Neural crest cell (in vitro differentiated cells): Measurements from ENCODE around the gene VPS52. TPM values are rescaled to one million over a fixed set of nuclear protein-coding genes. Genes with fewer than 3 reads are reported as not detected.

Experiments used
- DNase-seq: peaks from one replicate; pipeline ENCODE4 v3.0.0; 2021; ENCODE audit warnings: low read depth, mixed read lengths, low spot score
- H3K27ac Mint-ChIP-seq: one replicate; pipeline ENCODE4 v1.8.0; 2021; ENCODE audit warnings: mild to moderate bottlenecking, mixed read lengths; ENCODE audit not compliant: unreplicated experiment
- H3K27me3 Mint-ChIP-seq: 2 replicates; pipeline ENCODE4 v1.8.0; 2021; ENCODE audit warnings: low read depth, mild to moderate bottlenecking, mixed read lengths
- H3K36me3 Mint-ChIP-seq: 2 replicates; pipeline ENCODE4 v1.8.0; 2021; ENCODE audit warnings: low read depth, mild to moderate bottlenecking, mixed read lengths
- H3K4me1 Mint-ChIP-seq: 2 replicates; pipeline ENCODE4 v1.8.0; 2021; ENCODE audit warnings: mixed read lengths
- H3K4me3 Mint-ChIP-seq: one replicate; pipeline ENCODE4 v1.8.0; 2021; ENCODE audit warnings: mild to moderate bottlenecking, mixed read lengths
- H3K9me3 Mint-ChIP-seq: 2 replicates; pipeline ENCODE4 v1.8.0; 2021; ENCODE audit warnings: mixed read lengths
- CTCF ChIP-seq: fragments of 200-600 bp; sonication (generic); conservative IDR thresholded peaks from 2 replicates; pipeline ENCODE4 v1.5.0; 2021; ENCODE audit warnings: antibody characterized with exemption, mild to moderate bottlenecking
- total RNA-seq: library from RNA; stranded (reverse); gene quantifications from 2 replicates; pipeline ENCODE4 v1.2.1, GENCODE V29; 2021

The VPS52 gene
- total RNA-seq, 1 donor from 2014 or later = 53.2 TPM

GRCh38 chr6:33294086-33294823, 22.6 kb upstream of the VPS52 start:
- H3K4me1 Mint-ChIP-seq = peaks cover 37% of the 10 kb centered on the region
- peak overlapping the region; percentile 36 for H3K4me3 Mint-ChIP-seq
- no peak for TF ChIP-seq CTCF
- no peak overlapping the region for H3K27ac Mint-ChIP-seq
- no peaks in the 10 kb centered on the region for H3K36me3 Mint-ChIP-seq
- no peak for DNase-seq
- H3K9me3 Mint-ChIP-seq = no peaks in the 10 kb centered on the region
- no peaks in the 10 kb centered on the region for H3K27me3 Mint-ChIP-seq

DNA sequence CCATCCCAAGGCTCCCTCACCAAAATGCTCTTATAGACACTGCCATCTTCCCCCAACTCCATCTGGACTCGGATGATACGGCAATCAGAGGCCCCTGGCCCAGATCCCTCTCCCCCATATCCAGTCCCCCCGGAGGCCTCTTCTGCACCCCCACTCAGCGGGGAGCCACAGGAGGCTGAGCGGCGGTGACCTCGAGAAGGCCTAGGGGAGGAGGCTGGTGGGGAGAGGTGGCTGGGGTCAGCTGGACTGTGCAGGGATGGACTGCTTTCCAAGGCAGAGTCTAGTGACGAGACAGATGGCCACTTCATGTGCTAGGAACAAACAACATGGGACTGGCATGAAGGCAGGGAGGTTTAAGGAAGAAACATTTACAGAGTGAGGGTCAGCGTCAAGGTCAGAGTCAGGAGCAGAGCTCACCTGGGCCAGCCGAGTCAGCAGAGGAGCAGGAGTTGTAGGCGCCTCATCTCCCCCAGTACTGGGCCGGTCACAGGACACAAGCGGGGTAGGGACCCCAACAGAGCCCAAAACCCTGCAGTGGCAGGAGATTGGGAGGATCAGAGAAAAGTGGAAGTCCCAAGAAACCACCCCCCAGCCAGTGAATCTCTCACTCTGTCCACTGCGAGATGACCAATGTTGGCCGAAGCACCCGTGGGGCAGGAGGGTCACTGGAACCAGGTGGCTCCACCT, 21.5 kb upstream of the VPS52 start:
- no peak for TF ChIP-seq CTCF
- Mint-ChIP-seq H3K27me3 (no peaks in the 10 kb centered on the region), H3K36me3 (no peaks in the 10 kb centered on the region), H3K4me1 (peaks cover 42% of the 10 kb centered on the region), H3K27ac (no peak overlapping the region), H3K4me3 (peak overlapping the region; percentile 52), H3K9me3 (no peaks in the 10 kb centered on the region)
- DNase-seq = no peak

- peaks cover 31% of the 10 kb centered on the region for H3K4me1 Mint-ChIP-seq
- no peak overlapping the region for H3K27ac Mint-ChIP-seq
- DNase-seq = no peak
- H3K36me3 Mint-ChIP-seq = peaks cover 2% of the 10 kb centered on the region
- H3K9me3 Mint-ChIP-seq = no peaks in the 10 kb centered on the region
- no peak for TF ChIP-seq CTCF
- no peaks in the 10 kb centered on the region for H3K27me3 Mint-ChIP-seq
- peak overlapping the region; percentile 96 for H3K4me3 Mint-ChIP-seq
Observed at GRCh38 chr6:33290459-33290858, 18.8 kb upstream of the VPS52 start.

GRCh38 chr6:33289784-33290315, 18.2 kb upstream of the VPS52 start:
- H3K36me3 Mint-ChIP-seq = peaks cover 2% of the 10 kb centered on the region
- peak overlapping the region; percentile 76 for H3K27ac Mint-ChIP-seq
- H3K9me3 Mint-ChIP-seq = no peaks in the 10 kb centered on the region
- no peak for TF ChIP-seq CTCF
- DNase-seq = no peak
- H3K4me3 Mint-ChIP-seq = peak overlapping the region; percentile 96
- no peaks in the 10 kb centered on the region for H3K27me3 Mint-ChIP-seq
- peaks cover 31% of the 10 kb centered on the region for H3K4me1 Mint-ChIP-seq

DNA sequence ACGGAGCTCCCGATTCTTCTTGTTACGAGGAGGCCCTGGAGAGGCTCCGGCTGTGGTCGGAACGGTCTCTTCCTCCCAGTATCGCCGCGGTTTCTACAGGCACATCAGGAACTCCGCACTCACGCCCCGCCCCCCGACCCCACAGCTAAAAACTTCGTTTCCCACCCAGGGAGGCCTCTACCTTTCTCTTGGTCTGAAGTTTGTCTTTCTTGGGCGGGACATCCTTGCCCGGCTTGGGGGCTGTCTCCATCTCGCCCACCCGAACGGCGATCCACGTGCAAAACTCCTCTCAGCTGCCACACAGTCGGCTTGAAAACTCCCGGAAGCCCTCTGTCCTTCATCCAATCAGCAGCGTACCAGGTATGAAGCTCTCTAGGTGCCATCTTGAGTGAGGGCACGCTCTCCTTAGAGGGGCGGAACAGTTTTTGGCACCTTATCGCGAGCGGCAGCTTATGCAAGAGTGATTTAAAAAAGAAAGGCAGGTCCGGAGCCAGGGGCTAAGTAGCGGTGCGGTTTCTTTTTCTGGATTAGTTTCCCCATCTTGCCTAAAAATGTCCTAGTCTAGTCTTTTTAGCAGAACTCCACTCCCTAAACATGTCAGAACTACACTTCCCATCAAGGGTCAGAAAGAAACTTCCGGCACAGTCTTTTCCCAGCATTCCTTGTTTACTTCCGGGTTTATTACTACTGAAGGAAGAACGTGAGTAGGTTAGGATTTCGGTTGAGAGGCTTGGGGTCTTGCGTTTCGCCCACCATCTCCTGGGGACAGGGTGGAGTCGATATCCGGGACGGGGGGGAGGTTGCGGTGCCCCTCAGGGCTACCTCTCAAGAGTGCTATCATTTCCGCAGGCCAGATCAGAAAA, 17.5 kb upstream of the VPS52 start, which contains the start of the genes PFDN6 and WDR46:
TSS of gene PFDN6 (plus strand) at position 681 of the 863 bp plus-strand sequence. CDS start 256 bp downstream, outside the sequence.
TSS of gene WDR46 (minus strand) at position 319 of the 863 bp plus-strand sequence. CDS start at position 250, 69 bp downstream.
- H3K27ac Mint-ChIP-seq = peak within 1 kb of the TSS; percentile 76
- peak within 1 kb of the TSS; percentile 96 for H3K4me3 Mint-ChIP-seq
- peak; percentile 62 for DNase-seq
- H3K9me3 Mint-ChIP-seq = no peaks in the 10 kb centered on the region
- peaks cover 2% of the 10 kb centered on the region for H3K36me3 Mint-ChIP-seq
- H3K4me1 Mint-ChIP-seq = peaks cover 31% of the 10 kb centered on the region
- no peaks in the 10 kb centered on the region for H3K27me3 Mint-ChIP-seq
- TF ChIP-seq CTCF = no peak
